Mucosa of rectum (tissue), 2 donors: ENCODE results near the gene FAM53A.

Experiments used
- H3K27ac ChIP-seq, 2 donors: one replicate each; pipeline ENCODE4 v1.7.0; 2013; ENCODE audit warnings: inconsistent platforms in 2 of 2, low read depth in 2 of 2, low read length in 2 of 2
- H3K27me3 ChIP-seq, 2 donors: one replicate each; pipeline ENCODE4 v1.7.0; 2013; ENCODE audit warnings: low read length in 2 of 2; ENCODE audit not compliant: control insufficient read depth in 2 of 2, insufficient read depth in 2 of 2
- H3K36me3 ChIP-seq, 2 donors: one replicate each; pipeline ENCODE4 v1.7.0; 2013; ENCODE audit warnings: low read length in 2 of 2; ENCODE audit not compliant: control insufficient read depth in 2 of 2, insufficient read depth in 2 of 2
- H3K4me1 ChIP-seq, 2 donors: one replicate each; pipeline ENCODE4 v1.7.0; 2013; ENCODE audit warnings: low read length in 2 of 2, mild to moderate bottlenecking in 1 of 2; ENCODE audit not compliant: control insufficient read depth in 2 of 2, insufficient read depth in 2 of 2
- H3K4me3 ChIP-seq, 2 donors: one replicate each; pipeline ENCODE4 v1.7.0; 2013; ENCODE audit warnings: low read length in 2 of 2
- H3K9ac ChIP-seq, 2 donors: one replicate each; pipeline ENCODE4 v1.7.0; 2013; ENCODE audit warnings: low read length in 2 of 2, low read depth in 1 of 2, mild to moderate bottlenecking in 1 of 2
- H3K9me3 ChIP-seq, 2 donors: one replicate each; pipeline ENCODE4 v1.7.0; 2013; ENCODE audit warnings: low read length in 2 of 2; ENCODE audit not compliant: control insufficient read depth in 2 of 2
- donor health status: healthy.
- donor health status: Normal muscosa, but diverticular disease.

FAM53A gene

GRCh38 chr4:1624519-1624910, 59.6 kb downstream of the FAM53A start:
- Histone ChIP-seq H3K4me3 (no peak overlapping the region), H3K27ac (no peak overlapping the region), H3K9ac (no peak overlapping the region), H3K9me3 (no peaks in the 10 kb centered on the region), H3K27me3 (no peaks in the 10 kb centered on the region), H3K36me3 (no peaks in the 10 kb centered on the region), H3K4me1 (no peaks in the 10 kb centered on the region)

GRCh38 chr4:1623821-1624518, 60.1 kb downstream of the FAM53A start:
- H3K9ac ChIP-seq = no peak overlapping the region
- no peaks in the 10 kb centered on the region for H3K9me3 ChIP-seq
- H3K36me3 ChIP-seq = no peaks in the 10 kb centered on the region
- no peak overlapping the region for H3K27ac ChIP-seq
- H3K4me1 ChIP-seq = no peaks in the 10 kb centered on the region
- H3K27me3 ChIP-seq = no peaks in the 10 kb centered on the region
- H3K4me3 ChIP-seq = no peak overlapping the region

DNA sequence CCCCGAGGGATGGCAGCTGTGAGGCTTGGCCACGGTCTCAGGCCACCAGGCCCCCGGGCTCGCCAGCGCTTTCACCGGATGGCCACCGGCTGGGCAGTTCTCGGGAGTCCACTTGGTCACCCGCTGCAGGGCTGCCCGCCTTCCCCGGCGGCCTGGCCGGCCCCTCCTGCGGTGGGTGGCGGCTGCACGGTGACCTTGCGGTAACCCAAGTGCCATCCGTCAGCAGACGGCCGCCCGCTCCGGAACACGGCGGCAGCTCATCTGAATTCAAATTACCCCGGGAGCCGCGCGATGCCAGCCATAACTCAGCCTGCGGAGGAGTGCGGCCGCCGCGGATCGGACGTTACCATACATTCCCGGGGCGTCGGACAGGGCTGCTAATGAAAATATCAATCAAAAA, 60.7 kb downstream of the FAM53A start:
- no peaks in the 10 kb centered on the region for H3K36me3 ChIP-seq
- no peak overlapping the region for H3K9ac ChIP-seq
- no peaks in the 10 kb centered on the region for H3K9me3 ChIP-seq
- no peak overlapping the region for H3K27ac ChIP-seq
- H3K27me3 ChIP-seq = no peaks in the 10 kb centered on the region
- H3K4me1 ChIP-seq = no peaks in the 10 kb centered on the region
- no peak overlapping the region for H3K4me3 ChIP-seq

DNA sequence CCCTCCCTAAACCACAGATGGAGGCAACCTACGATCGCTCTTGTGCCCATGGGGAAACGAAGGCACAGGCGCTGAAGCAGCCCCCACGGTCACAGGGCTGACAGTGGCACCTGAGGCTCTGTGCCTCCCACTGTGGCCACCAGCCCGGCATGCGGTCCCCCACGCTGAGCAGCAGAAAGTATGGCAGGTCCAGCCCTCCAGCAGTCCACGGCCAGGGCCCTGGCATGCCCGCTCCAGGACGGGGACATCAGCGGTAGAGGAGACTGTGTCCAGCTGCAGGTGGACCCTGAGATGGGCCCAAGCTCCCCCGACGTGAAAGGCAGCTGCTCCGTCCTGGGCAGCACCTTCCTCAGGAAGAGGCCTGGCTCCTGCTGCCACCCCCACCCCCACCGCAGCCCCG, 61.2 kb downstream of the FAM53A start:
- no peak overlapping the region for H3K27ac ChIP-seq
- no peak overlapping the region for H3K4me3 ChIP-seq
- H3K27me3 ChIP-seq = no peaks in the 10 kb centered on the region
- no peaks in the 10 kb centered on the region for H3K4me1 ChIP-seq
- H3K9me3 ChIP-seq = no peaks in the 10 kb centered on the region
- no peak overlapping the region for H3K9ac ChIP-seq
- no peaks in the 10 kb centered on the region for H3K36me3 ChIP-seq

DNA sequence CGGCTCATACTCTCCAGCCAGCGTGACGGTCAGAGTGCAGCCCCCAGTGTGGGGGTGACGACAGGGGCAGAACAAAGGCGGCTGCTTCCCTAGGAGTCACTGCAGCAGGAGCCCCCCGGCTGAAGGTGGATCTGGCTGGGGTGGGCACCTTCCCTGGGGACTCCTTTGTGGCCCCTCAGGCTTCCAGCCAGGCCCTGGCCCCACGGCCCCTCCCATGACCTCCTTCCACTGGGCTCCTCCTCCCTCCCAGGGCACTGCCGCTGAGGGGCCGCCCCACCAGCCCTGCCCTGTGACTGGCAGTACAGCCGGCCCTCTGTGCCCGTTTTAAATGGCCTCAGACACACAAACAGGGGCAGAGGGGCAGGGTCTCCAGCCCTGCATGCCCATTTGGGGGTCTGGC, 61.9 kb downstream of the FAM53A start:
- Histone ChIP-seq H3K27ac (no peak overlapping the region), H3K4me1 (no peaks in the 10 kb centered on the region), H3K9ac (no peak overlapping the region), H3K4me3 (no peak overlapping the region), H3K9me3 (no peaks in the 10 kb centered on the region), H3K27me3 (no peaks in the 10 kb centered on the region), H3K36me3 (no peaks in the 10 kb centered on the region)

GRCh38 chr4:1621526-1621925, 62.6 kb downstream of the FAM53A start:
- Histone ChIP-seq H3K36me3 (no peaks in the 10 kb centered on the region), H3K4me3 (no peak overlapping the region), H3K9ac (no peak overlapping the region), H3K9me3 (no peaks in the 10 kb centered on the region), H3K27ac (no peak overlapping the region), H3K4me1 (no peaks in the 10 kb centered on the region), H3K27me3 (no peaks in the 10 kb centered on the region)

DNA sequence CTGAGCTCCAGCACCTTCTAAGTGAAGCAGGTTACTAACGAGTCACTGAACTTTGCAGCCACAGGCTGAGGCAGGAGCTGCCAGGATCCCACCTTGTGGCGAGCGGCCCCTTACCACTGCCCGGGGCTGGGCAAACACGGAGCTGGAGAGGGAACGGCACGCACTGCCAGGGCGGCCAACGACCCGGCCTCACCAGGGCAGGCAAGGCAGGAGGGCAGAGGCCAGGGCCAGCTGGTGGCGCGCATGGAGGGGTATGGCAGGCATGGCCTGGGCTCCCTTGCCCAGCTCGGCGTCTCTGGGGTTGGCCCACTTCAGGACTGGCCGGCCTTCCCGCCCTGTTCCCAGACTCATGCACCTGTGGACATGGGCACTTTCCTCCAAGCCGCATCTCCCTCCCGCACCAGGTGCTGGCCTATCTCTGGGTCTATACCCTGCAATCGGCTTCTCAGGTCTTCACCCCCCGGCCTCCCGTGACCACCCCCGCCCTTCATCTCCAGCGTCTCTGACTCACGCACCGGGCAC, 64.9 kb downstream of the FAM53A start:
- Histone ChIP-seq H3K9ac (no peak overlapping the region), H3K36me3 (no peaks in the 10 kb centered on the region), H3K9me3 (no peaks in the 10 kb centered on the region), H3K4me3 (no peak overlapping the region), H3K4me1 (no peaks in the 10 kb centered on the region), H3K27me3 (no peaks in the 10 kb centered on the region), H3K27ac (no peak overlapping the region)

- no peak overlapping the region for H3K9ac ChIP-seq
- H3K36me3 ChIP-seq = no peaks in the 10 kb centered on the region
- no peak overlapping the region for H3K4me3 ChIP-seq
- no peaks in the 10 kb centered on the region for H3K4me1 ChIP-seq
- no peaks in the 10 kb centered on the region for H3K27me3 ChIP-seq
- no peak overlapping the region for H3K27ac ChIP-seq
- no peaks in the 10 kb centered on the region for H3K9me3 ChIP-seq
Observed at GRCh38 chr4:1618438-1618837, 65.7 kb downstream of the FAM53A start.

DNA sequence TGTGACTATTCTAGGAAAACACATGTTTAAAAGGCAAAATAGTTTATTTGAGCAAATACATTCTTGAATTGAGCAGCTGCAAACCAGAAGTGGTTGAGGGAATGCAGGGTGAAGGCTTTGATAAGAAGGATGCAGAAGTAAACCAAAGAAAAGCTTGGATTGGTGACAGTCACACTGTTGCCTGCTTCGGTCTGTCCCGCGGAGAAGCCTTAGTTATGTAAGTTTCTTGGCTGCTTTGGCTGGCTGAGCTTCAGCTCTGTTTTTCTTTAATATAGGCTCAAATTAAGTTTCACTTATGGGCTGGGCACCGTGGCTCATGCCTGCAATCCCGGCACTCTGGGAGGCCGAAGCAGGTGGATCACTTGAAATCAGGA, 67.6 kb downstream of the FAM53A start:
- no peak overlapping the region for H3K4me3 ChIP-seq
- no peaks in the 10 kb centered on the region for H3K36me3 ChIP-seq
- no peaks in the 10 kb centered on the region for H3K27me3 ChIP-seq
- no peaks in the 10 kb centered on the region for H3K9me3 ChIP-seq
- H3K27ac ChIP-seq = no peak overlapping the region
- H3K9ac ChIP-seq = no peak overlapping the region
- H3K4me1 ChIP-seq = no peaks in the 10 kb centered on the region

DNA sequence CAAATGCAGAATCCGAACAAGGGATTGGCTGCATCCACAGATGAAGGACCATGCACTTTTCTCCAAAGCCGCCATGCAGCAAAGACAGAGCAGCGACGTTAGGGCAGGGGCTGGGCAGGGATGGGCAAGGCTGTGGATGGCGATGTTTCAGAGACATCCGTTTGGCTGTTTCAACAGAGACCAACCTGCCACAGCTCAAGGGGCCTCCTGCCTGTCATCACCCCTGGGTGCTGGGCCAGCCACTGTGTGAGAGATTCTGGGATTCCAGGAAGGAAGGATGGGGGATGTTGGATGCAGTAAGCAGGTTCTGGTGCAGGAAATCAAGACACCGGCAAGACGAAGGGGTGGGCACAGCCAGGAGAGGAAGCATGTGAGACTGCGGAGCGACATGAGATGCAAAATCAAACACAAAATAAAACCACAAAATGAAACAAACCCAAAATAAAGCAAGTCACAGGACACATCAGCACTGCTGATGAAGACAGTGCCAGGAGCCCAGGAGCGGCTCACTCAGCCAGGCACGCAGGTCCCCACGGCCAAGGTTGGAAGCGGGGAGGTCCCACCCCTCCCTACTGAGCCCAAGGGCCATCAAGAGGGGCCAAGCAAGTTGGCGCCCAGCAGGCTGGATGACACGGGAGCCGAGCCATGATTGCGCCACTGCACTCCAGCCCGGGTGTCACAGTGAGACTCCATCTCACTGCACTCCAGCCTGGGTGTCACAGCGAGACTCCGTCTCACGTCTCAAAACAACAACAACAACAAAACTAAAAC, 68.1 kb downstream of the FAM53A start:
- peak overlapping the region in 1 of 2 donors; percentile 16 for H3K27ac ChIP-seq
- H3K27me3 ChIP-seq = no peaks in the 10 kb centered on the region
- no peaks in the 10 kb centered on the region for H3K4me1 ChIP-seq
- H3K9ac ChIP-seq = no peak overlapping the region
- no peaks in the 10 kb centered on the region for H3K36me3 ChIP-seq
- no peak overlapping the region for H3K4me3 ChIP-seq
- no peaks in the 10 kb centered on the region for H3K9me3 ChIP-seq
